GM19397 (cell line): Measurements from ENCODE around the gene PCDHA10.
"Not testable (repeated sequence)": the region's sequence is repeated elsewhere in the genome, so short reads cannot be mapped to it uniquely, and the experiment has no call there.

Experiments
- ATAC-seq: cut with Tn5 transposase; IDR thresholded peaks from one replicate; pipeline ENCODE4 v1.9.1; 2021; ENCODE audit warnings: mild to moderate bottlenecking, moderate library complexity; ENCODE audit not compliant: unreplicated experiment

The PCDHA10 gene, protein sequence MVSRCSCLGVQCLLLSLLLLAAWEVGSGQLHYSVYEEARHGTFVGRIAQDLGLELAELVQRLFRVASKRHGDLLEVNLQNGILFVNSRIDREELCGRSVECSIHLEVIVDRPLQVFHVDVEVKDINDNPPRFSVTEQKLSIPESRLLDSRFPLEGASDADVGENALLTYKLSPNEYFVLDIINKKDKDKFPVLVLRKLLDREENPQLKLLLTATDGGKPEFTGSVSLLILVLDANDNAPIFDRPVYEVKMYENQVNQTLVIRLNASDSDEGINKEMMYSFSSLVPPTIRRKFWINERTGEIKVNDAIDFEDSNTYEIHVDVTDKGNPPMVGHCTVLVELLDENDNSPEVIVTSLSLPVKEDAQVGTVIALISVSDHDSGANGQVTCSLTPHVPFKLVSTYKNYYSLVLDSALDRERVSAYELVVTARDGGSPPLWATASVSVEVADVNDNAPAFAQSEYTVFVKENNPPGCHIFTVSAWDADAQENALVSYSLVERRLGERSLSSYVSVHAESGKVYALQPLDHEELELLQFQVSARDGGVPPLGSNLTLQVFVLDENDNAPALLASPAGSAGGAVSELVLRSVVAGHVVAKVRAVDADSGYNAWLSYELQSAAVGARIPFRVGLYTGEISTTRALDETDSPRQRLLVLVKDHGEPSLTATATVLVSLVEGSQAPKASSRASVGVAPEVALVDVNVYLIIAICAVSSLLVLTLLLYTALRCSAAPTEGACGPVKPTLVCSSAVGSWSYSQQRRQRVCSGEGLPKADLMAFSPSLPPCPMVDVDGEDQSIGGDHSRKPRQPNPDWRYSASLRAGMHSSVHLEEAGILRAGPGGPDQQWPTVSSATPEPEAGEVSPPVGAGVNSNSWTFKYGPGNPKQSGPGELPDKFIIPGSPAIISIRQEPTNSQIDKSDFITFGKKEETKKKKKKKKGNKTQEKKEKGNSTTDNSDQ

DNA sequence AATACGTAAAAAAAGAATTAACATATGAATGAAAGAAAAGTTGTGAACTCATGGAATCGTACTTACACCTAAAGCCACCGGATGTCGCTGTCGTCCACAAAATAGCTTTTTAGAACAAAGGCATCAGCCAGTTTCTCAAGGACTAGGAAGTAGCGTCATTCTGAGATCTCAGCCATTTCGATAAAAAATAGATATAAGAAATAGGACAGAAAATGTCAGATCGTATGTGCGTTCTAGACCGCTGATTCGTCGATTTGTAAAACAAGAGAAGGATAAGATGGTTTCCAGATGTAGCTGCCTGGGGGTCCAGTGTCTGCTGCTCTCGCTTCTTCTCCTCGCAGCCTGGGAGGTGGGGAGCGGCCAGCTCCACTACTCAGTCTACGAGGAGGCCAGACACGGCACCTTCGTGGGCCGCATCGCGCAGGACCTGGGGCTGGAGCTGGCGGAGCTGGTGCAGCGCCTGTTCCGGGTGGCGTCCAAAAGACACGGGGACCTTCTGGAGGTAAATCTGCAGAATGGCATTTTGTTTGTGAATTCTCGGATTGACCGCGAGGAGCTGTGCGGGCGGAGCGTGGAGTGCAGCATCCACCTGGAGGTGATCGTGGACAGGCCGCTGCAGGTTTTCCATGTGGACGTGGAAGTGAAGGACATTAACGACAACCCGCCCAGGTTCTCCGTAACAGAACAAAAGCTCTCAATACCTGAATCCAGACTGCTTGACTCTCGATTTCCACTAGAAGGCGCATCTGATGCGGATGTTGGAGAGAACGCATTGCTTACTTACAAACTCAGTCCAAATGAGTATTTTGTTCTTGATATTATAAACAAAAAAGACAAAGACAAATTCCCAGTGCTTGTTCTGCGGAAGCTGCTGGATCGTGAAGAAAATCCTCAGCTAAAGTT, at the start of gene PCDHA10:
PCDHA10 (plus strand) TSS at position 126 of the 903 bp plus-strand sequence; CDS start at position 278, 152 bp downstream.
- ATAC-seq: no peak

DNA sequence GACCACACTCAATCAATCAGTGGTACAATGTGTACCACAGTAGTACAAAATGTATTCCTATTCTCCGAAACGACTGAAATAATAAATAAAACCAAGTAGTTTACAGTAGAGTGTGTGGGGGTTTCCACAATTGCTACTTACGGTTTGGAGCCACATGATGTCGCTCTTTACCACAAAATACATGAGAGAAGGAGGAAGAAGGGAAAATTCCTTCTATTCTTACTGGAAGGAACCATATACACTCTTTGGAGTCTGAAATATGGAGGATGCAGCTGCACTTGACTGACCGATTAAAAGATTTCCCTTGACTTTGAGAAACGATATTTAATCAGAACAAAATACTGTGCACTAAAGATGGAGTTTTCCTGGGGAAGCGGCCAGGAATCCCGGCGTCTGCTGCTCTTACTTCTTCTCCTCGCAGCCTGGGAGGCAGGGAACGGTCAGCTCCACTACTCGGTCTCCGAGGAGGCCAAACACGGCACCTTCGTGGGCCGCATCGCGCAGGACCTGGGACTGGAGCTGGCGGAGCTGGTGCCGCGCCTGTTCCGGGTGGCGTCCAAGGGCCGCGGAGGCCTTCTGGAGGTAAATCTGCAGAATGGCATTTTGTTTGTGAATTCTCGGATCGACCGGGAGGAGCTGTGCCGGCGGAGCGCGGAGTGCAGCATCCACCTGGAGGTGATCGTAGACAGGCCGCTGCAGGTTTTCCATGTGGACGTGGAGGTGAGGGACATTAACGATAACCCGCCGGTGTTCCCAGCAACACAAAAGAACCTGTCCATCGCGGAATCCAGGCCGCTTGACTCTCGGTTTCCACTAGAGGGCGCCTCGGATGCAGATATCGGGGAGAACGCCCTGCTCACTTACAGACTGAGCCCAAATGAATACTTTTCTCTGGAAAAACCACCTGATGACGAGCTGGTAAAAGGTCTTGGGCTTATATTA, 48.6 kb upstream of the PCDHA10 start, which contains the start of gene PCDHA4:
PCDHA4 (plus strand) TSS at position 235 of the 942 bp plus-strand sequence.
- ATAC-seq: no peak

DNA sequence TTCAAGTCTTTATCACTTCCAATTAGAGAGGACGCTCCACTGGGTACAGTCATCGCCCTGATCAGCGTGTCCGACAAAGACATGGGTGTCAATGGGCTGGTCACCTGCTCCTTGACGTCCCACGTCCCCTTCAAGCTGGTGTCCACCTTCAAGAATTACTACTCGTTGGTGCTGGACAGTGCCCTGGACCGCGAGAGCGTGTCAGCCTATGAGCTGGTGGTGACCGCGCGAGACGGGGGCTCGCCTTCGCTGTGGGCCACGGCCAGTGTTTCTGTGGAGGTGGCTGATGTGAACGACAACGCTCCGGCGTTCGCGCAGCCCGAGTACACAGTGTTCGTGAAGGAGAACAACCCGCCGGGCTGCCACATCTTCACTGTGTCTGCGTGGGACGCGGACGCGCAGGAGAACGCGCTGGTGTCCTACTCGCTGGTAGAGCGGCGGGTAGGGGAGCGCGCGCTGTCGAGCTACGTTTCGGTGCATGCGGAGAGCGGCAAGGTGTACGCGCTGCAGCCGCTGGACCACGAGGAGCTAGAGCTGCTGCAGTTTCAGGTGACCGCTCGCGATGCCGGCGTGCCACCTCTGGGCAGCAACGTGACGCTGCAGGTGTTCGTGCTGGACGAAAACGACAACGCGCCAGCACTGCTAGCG, 47.3 kb upstream of the PCDHA10 start:
- not testable (repeated sequence) for ATAC-seq

DNA sequence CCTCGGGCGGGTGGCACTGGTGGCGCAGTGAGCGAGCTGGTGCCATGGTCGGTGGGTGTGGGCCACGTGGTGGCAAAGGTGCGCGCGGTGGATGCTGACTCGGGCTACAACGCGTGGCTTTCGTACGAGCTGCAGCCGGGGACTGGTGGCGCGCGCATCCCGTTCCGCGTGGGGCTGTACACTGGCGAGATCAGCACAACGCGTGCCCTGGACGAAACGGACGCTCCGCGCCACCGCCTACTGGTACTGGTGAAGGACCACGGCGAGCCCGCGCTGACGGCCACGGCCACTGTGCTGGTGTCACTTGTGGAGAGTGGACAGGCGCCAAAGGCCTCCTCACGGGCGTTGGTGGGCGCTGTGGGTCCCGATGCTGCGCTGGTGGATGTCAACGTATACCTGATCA, 46.8 kb upstream of the PCDHA10 start:
- no peak for ATAC-seq

DNA sequence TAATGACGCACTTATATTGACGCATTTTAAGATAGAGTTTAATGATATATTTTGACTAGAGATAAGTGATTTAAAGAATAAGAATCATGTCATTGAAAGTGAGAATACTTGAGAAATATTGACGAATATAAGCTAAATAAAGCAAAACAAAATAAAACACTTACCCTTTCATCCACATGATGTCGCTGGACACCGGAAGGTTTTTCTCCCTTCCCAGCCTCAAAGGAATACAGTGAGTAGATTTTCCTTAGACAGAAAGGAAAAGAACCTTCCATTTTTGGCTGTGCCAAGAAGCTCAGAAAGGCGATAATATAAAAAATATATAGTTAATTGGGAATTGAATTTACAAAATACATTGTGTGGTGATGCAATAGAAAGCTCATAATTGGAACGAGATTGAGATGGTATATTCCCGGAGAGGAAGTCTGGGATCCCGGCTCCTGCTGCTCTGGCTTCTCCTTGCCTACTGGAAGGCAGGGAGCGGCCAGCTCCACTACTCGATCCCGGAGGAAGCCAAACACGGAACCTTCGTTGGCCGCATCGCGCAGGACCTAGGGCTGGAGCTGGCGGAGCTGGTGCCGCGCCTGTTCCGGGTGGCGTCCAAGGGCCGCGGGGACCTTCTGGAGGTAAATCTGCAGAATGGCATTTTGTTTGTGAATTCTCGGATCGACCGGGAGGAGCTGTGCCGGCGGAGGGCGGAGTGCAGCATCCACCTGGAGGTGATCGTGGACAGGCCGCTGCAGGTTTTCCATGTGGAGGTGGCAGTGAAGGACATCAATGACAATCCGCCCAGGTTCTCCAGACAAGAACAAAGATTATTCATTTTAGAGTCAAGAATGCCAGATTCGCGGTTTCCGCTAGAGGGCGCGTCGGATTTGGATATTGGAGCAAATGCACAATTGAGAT, 34.1 kb upstream of the PCDHA10 start, which contains the start of gene PCDHA5:
PCDHA5 (plus strand) TSS at position 239 of the 906 bp plus-strand sequence.
- ATAC-seq: no peak

DNA sequence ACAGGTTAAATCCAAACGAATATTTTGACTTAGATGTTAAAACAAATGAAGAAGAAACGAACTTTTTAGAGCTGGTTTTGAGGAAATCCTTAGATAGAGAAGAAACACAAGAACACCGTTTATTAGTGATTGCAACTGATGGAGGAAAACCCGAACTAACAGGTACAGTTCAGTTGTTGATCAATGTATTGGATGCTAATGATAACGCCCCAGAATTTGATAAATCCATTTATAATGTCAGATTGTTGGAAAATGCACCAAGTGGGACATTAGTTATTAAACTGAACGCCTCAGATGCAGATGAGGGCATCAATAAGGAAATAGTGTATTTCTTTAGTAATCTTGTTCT, 33.4 kb upstream of the PCDHA10 start:
- ATAC-seq: no peak

DNA sequence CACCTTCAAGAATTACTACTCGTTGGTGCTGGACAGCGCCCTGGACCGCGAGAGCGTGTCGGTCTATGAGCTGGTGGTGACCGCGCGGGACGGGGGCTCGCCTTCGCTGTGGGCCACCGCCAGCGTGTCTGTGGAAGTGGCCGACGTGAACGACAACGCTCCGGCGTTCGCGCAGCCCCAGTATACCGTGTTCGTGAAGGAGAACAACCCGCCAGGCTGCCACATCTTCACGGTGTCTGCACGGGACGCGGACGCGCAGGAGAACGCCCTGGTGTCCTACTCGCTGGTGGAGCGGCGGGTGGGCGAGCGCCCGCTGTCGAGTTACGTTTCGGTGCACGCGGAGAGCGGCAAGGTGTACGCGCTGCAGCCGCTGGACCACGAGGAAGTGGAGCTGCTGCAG, 32.7 kb upstream of the PCDHA10 start:
- ATAC-seq: not testable (repeated sequence)

DNA sequence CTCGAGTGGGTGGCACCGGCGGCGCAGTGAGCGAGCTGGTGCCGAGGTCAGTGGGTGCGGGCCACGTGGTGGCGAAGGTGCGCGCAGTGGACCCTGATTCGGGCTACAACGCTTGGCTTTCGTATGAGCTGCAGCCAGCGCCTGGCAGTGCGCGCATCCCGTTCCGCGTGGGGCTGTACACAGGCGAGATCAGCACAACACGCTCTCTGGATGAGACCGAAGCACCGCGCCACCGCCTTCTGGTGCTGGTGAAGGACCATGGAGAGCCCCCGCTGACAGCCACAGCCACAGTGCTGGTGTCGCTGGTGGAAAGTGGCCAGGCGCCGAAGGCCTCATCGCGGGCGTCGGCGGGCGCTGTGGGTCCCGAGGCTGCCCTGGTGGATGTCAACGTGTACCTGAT, 32.2 kb upstream of the PCDHA10 start:
- no peak for ATAC-seq

DNA sequence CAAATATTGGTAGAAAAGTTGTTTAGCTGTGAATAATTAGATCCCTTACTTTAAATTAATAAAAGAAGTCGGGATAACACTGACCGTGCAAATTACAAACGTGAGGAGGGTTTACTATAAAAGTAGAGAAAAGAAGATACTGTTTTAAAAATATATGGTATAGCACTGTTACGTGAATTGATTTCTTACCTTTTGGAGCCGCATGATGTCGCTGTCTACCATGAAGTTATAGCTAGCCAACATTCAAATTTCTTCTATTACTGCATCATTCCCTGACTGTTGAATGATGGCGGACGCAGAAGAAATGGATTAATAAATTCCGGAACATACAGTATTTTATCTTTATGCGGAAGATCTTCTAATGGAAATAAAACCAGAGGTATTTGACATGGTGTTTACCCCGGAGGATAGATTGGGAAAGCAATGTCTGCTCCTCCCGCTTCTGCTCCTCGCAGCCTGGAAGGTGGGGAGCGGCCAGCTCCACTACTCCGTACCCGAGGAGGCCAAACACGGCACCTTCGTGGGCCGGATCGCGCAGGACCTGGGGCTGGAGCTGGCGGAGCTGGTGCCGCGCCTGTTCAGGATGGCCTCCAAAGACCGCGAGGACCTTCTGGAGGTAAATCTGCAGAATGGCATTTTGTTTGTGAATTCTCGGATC, 27.9 kb upstream of the PCDHA10 start, which contains the start of gene PCDHA6:
PCDHA6 (plus strand) TSS at position 257 of the 658 bp plus-strand sequence; CDS start at position 389, 132 bp downstream.
- no peak for ATAC-seq

DNA sequence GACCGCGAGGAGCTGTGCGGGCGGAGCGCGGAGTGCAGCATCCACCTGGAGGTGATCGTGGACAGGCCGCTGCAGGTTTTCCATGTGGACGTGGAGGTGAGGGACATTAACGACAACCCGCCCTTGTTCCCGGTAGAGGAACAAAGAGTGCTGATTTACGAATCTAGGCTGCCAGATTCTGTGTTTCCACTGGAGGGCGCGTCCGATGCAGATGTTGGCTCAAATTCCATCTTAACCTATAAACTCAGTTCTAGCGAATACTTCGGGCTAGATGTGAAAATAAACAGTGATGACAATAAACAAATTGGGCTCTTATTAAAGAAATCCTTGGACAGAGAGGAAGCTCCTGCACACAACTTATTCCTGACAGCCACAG, 27.3 kb upstream of the PCDHA10 start:
- ATAC-seq: no peak

DNA sequence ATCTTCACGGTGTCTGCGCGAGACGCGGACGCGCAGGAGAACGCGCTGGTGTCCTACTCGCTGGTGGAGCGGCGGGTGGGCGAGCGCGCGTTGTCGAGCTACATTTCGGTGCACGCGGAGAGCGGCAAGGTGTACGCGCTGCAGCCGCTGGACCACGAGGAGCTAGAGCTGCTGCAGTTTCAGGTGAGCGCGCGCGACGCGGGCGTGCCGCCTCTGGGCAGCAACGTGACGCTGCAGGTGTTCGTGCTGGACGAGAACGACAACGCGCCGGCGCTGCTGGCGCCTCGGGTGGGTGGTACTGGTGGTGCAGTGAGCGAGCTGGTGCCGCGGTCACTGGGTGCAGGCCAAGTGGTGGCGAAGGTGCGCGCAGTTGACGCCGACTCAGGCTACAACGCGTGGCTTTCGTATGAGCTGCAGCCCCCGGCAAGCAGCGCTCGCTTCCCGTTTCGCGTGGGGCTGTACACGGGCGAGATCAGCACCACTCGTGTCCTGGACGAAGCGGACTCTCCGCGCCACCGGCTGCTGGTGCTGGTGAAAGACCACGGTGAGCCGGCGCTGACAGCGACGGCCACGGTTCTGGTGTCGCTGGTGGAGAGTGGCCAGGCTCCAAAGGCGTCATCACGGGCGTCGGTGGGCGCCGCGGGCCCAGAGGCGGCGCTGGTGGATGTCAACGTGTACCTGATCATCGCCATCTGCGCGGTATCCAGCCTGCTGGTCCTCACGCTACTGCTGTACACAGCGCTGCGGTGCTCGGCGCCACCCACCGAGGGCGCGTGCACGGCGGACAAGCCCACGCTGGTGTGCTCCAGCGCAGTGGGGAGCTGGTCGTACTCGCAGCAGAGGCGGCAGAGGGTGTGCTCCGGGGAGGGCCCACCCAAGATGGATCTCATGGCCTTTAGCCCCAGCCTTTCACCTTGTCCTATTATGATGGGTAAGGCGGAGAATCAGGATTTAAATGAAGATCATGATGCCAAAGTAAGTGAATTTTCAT, 25.9 kb upstream of the PCDHA10 start:
- not testable (repeated sequence) for ATAC-seq

DNA sequence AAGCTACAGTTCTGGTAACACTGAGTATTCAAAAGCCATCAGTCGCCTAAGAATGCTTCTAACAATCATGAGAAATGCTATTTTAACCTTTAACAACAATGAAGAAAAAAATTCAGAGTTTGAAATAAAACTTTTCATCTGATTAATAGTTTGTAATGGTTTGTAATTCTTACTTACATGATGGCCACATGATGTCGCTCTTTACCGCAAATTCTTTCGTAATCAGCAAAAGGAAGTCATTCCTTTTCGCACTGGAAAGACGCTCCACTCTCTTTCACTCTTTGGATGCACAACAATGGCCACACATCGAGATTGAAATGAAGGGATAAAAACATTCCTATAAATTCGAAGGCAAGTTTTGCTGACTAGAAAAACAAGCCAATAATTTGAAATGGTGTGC, 21.7 kb upstream of the PCDHA10 start, which contains the start of gene PCDHA7:
PCDHA7 (plus strand) TSS at position 277 of the 400 bp plus-strand sequence; CDS start at position 392, 115 bp downstream.
- no peak for ATAC-seq

DNA sequence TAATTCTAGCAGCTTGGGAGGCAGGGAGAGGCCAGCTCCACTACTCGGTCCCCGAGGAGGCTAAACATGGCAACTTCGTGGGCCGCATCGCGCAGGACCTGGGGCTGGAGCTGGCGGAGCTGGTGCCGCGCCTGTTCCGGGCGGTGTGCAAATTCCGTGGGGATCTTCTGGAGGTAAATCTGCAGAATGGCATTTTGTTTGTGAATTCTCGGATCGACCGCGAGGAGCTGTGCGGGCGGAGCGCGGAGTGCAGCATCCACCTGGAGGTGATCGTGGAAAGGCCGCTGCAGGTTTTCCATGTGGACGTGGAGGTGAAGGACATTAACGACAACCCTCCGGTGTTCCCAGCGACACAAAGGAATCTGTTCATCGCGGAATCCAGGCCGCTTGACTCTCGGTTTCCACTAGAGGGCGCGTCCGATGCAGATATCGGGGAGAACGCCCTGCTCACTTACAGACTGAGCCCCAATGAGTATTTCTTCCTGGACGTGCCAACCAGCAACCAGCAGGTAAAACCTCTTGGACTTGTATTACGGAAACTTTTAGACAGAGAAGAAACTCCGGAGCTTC, 21.2 kb upstream of the PCDHA10 start:
- not testable (repeated sequence) for ATAC-seq

DNA sequence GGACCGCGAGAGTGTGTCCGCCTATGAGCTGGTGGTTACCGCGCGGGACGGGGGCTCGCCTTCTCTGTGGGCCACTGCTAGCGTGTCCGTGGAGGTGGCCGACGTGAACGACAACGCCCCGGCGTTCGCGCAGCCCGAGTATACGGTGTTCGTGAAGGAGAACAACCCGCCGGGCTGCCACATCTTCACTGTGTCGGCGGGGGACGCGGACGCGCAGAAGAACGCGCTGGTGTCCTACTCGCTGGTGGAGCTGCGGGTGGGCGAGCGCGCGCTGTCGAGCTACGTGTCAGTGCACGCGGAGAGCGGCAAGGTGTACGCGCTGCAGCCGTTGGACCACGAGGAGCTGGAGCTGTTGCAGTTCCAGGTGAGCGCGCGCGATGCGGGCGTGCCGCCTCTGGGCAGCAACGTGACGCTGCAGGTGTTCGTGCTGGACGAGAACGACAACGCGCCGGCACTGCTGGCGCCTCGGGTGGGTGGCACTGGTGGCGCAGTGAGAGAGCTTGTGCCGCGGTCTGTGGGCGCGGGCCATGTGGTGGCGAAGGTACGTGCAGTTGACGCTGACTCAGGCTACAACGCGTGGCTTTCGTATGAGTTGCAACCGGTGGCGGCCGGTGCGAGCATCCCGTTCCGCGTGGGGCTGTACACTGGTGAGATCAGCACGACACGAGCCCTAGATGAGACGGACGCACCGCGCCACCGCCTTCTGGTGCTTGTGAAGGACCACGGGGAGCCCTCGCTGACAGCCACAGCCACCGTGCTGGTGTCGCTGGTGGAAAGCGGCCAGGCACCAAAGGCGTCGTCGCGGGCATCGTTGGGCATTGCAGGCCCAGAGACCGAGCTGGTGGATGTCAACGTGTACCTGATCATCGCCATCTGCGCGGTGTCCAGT, 19.8 kb upstream of the PCDHA10 start:
- no peak for ATAC-seq
